ENCODE data around the gene ZCWPW1. TPM values are rescaled to one million over a fixed set of nuclear protein-coding genes. Genes with fewer than 3 reads are reported as not detected.
"Not testable (repeated sequence)": the region's sequence is repeated elsewhere in the genome, so short reads cannot be mapped to it uniquely, and the experiment has no call there.

The ZCWPW1 gene
- total RNA-seq, 2 donors from 2014 or later: 3.1 to 3.5 TPM

DNA sequence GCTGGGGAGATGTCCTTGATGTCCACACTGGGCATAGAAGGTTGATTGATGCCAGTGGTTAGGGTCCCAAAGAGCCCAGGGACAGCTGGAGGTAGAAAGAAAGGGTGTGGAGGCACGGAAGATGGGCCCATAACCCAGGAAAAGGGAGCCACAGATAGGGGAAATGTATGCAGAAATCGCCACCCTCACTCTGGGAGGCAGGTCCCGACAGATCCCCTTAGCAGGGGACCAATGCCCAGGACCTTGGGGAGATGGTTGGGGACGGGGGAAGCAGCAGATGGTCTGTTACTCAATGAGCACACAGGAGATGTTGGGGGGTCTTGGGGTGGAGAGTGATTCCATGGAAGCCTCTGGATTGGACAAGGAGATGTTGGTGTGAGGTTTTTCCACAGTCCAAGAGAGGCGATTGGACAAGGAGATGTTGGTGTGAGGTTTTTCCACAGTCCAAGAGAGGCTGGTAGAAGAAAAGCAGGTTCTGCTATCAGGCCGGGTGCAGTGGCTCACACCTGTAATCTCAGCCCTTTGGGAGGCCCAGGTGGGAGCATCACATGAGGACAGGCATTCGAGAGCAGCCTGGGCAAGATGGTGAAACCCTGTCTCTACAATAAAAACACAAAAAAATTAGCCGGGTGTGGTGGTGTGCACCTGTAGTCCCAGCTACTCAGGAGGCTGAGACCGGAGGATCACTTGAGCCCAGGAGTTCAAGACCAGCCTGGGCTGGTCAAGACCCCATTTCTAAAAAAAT, 14.8 kb upstream of the ZCWPW1 start:
- H3K27ac ChIP-seq: no peak overlapping the region
- no peak for DNase-seq (ENCODE audit: low spot score)
- H3K27me3 ChIP-seq (replicated peaks; ENCODE audit: insufficient read depth): no peaks in the 10 kb centered on the region

DNA sequence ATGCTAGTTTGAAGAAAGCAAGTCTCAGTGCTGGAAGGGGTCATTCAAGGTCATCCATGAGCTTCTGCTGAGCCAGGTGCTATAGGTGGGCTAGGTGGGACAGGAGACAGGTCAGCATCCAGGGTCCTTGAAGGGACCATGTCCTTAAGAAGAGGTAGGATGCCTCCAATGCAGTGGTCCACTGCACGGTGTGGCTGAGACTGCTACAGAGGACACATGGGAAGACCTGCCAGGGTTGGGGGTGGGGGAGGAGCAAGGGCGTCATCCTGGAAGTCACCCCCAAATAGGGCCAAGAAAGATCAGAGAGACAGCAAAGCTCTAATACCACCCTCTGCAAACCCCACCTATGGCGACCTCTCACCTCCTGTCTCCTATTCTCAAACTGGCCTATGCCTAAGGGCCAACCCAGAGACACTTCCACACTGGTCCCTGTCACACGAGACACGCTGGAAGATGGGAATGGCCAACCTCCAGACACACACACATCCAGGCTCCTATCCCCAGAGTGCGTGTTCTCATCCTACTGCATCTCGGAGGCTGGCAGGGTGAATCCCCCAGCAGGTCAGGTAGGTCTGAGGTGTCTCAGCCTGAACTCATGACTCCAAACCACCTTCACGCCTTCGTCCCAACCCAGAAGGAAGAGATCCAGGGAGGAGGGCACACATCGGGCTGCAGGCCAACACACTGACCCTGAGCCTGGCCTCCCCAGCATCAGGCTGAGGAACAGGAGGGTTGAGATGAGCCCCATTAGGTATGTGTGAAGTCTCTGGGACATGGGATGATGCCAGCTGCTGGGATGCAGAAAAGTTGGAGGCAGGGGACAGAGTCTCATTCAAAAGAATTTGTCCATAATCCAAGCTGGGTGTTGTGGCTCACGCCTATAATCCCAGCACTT, 13.4 kb upstream of the ZCWPW1 start:
- H3K27me3 ChIP-seq (replicated peaks; ENCODE audit: insufficient read depth): no peaks in the 10 kb centered on the region
- no peak for ATAC-seq (ENCODE audit: insufficient number of reproducible peaks, low FRiP score, low read depth)
- TF ChIP-seq, protein P1, sequence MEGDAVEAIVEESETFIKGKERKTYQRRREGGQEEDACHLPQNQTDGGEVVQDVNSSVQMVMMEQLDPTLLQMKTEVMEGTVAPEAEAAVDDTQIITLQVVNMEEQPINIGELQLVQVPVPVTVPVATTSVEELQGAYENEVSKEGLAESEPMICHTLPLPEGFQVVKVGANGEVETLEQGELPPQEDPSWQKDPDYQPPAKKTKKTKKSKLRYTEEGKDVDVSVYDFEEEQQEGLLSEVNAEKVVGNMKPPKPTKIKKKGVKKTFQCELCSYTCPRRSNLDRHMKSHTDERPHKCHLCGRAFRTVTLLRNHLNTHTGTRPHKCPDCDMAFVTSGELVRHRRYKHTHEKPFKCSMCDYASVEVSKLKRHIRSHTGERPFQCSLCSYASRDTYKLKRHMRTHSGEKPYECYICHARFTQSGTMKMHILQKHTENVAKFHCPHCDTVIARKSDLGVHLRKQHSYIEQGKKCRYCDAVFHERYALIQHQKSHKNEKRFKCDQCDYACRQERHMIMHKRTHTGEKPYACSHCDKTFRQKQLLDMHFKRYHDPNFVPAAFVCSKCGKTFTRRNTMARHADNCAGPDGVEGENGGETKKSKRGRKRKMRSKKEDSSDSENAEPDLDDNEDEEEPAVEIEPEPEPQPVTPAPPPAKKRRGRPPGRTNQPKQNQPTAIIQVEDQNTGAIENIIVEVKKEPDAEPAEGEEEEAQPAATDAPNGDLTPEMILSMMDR (IDR thresholded peaks at IDR 0.05): no peak
- no peaks in the 10 kb centered on the region for H3K36me3 ChIP-seq
- no peak overlapping the region for H3K27ac ChIP-seq
- H3K9me3 ChIP-seq: no peaks in the 10 kb centered on the region
- no peak for DNase-seq (ENCODE audit: low spot score)
- no peaks in the 10 kb centered on the region for H3K4me1 ChIP-seq (ENCODE audit: control insufficient read depth in 1 of 2, low read depth in 2 of 2)
- no peak overlapping the region for H3K4me3 ChIP-seq

More for the DNA sequence above, 14.8 kb upstream of the ZCWPW1 start:
- H3K4me1 ChIP-seq (ENCODE audit: control insufficient read depth in 1 of 2, low read depth in 2 of 2): no peaks in the 10 kb centered on the region
- ATAC-seq (ENCODE audit: insufficient number of reproducible peaks, low FRiP score, low read depth): no peak
- no peaks in the 10 kb centered on the region for H3K36me3 ChIP-seq
- TF ChIP-seq, protein P1 (IDR thresholded peaks at IDR 0.05): no peak
- H3K4me3 ChIP-seq: no peak overlapping the region
- no peaks in the 10 kb centered on the region for H3K9me3 ChIP-seq

DNA sequence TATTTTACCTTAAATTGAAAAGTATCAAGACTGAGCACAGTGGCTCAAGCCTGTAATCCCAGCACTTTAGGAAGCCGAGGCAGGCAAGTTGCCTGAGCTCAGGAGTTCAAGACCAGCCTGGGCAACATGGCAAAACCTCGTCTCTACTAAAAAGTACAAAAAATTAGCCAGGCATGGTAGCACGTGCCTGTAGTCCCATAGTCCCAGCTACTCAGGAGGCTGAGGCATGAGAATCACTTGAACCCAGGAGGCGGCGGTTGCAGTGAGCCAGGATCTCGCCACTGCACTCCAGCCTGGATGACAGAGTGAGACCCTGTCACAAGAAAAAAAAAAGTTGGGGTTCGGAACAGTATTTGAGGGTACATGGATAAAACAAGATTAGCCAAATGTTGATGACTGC, 10.7 kb upstream of the ZCWPW1 start:
- not testable (repeated sequence) for H3K36me3 ChIP-seq; H3K27ac ChIP-seq; H3K27me3 ChIP-seq (replicated peaks; ENCODE audit: insufficient read depth); H3K9me3 ChIP-seq; H3K4me3 ChIP-seq; ATAC-seq (ENCODE audit: insufficient number of reproducible peaks, low FRiP score, low read depth); DNase-seq (ENCODE audit: low spot score)
- peaks cover 5 to 13% of the 10 kb centered on the region in 2 donors for H3K4me1 ChIP-seq (ENCODE audit: control insufficient read depth in 1 of 2, low read depth in 2 of 2)

DNA sequence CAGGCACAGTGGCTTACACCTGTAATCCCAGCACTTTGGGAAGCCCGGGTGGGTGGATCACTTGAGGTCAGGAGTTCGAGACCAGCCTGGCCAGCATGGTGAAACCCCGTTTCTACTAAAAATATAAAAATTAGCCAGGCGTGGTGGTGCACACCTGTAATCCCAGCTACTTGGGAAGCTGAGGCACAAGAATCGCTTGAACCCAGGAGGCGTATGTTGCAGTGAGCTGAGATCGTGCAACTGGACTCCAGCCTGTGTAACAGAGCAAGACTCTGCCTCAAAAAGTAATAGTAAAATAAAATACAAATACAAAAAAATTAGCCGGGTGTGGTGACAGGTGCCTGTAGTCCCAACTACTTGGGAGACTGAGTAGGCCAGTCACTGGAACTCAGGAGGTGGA, 10.2 kb upstream of the ZCWPW1 start:
- H3K36me3 ChIP-seq; H3K9me3 ChIP-seq; H3K4me3 ChIP-seq; H3K27ac ChIP-seq; ATAC-seq (ENCODE audit: insufficient number of reproducible peaks, low FRiP score, low read depth); H3K27me3 ChIP-seq (replicated peaks; ENCODE audit: insufficient read depth); DNase-seq (ENCODE audit: low spot score): not testable (repeated sequence)
- peaks cover 5 to 14% of the 10 kb centered on the region in 2 donors for H3K4me1 ChIP-seq (ENCODE audit: control insufficient read depth in 1 of 2, low read depth in 2 of 2)

DNA sequence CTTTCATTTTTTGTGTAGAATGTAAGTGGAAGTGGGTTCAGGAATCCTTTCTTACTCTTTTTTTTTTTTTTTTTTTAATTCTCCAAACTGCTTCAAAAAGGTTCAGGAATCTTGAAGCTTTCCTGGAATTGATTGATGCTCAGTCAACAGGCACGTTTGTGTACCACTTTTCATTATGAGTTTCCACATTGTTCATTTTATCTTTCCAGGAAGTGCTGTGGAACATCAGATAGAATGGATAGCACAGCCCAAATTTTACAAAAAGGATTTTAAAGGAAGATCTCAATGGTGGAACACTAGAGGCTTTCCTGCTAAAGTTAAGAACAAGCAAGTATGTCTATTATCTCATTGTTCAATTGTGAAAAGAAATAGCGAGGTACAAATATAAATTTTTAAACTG, 9.7 kb upstream of the ZCWPW1 start:
- no peak overlapping the region for H3K4me3 ChIP-seq
- TF ChIP-seq, protein P1 (IDR thresholded peaks at IDR 0.05): no peak
- H3K9me3 ChIP-seq: no peaks in the 10 kb centered on the region
- H3K27ac ChIP-seq: no peak overlapping the region
- no peak for DNase-seq (ENCODE audit: low spot score)
- H3K4me1 ChIP-seq (ENCODE audit: control insufficient read depth in 1 of 2, low read depth in 2 of 2): peaks cover 5 to 15% of the 10 kb centered on the region in 2 donors
- peaks cover 9% of the 10 kb centered on the region for H3K36me3 ChIP-seq
- ATAC-seq (ENCODE audit: insufficient number of reproducible peaks, low FRiP score, low read depth): no peak
- H3K27me3 ChIP-seq (replicated peaks; ENCODE audit: insufficient read depth): no peaks in the 10 kb centered on the region
